ENCODE results near the gene EPHB1. TPM values are rescaled to one million over a fixed set of nuclear protein-coding genes. Genes with fewer than 3 reads are reported as not detected.

Gene EPHB1
- total RNA-seq, 4 donors from 2014 or later: 2.6 to 5.3 (median 3.1) TPM; not detected in 1

DNA sequence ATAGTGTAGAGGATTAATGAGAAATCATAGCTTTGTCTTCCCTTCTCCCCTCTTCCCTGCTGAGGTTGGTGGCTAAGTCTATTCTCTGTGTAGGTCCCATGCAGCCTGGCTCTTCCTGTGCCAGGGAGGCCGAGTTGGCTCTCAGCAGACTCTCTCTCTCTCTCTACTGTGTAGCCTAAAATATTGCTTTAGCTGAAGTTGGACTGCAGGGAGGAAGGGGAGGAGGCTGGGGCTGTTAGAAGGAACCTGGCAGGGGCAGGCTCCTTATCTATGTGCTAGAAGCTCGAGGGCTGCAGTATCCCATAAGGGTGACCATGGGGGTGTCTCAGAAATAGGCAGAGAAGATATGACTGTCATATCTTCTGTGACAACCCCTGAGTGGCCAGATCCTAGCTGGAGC, 160.8 kb downstream of the EPHB1 start:
- TF ChIP-seq, protein P1, sequence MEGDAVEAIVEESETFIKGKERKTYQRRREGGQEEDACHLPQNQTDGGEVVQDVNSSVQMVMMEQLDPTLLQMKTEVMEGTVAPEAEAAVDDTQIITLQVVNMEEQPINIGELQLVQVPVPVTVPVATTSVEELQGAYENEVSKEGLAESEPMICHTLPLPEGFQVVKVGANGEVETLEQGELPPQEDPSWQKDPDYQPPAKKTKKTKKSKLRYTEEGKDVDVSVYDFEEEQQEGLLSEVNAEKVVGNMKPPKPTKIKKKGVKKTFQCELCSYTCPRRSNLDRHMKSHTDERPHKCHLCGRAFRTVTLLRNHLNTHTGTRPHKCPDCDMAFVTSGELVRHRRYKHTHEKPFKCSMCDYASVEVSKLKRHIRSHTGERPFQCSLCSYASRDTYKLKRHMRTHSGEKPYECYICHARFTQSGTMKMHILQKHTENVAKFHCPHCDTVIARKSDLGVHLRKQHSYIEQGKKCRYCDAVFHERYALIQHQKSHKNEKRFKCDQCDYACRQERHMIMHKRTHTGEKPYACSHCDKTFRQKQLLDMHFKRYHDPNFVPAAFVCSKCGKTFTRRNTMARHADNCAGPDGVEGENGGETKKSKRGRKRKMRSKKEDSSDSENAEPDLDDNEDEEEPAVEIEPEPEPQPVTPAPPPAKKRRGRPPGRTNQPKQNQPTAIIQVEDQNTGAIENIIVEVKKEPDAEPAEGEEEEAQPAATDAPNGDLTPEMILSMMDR (IDR thresholded peaks at IDR 0.05): no peak
- no peak for TF ChIP-seq POLR2A (IDR thresholded peaks at IDR 0.05)
- intact Hi-C loops (cut with DNase I; ENCODE audit: low total_unique reads): no loop called here
- H3K36me3 ChIP-seq: no peaks in the 10 kb centered on the region
- no peaks in the 10 kb centered on the region for H3K27me3 ChIP-seq
- no peaks in the 10 kb centered on the region for H3K9me3 ChIP-seq
- no peaks in the 10 kb centered on the region for H3K4me1 ChIP-seq
- no peak overlapping the region for H3K27ac ChIP-seq
- H3K4me3 ChIP-seq: no peak overlapping the region
- no peak for DNase-seq

DNA sequence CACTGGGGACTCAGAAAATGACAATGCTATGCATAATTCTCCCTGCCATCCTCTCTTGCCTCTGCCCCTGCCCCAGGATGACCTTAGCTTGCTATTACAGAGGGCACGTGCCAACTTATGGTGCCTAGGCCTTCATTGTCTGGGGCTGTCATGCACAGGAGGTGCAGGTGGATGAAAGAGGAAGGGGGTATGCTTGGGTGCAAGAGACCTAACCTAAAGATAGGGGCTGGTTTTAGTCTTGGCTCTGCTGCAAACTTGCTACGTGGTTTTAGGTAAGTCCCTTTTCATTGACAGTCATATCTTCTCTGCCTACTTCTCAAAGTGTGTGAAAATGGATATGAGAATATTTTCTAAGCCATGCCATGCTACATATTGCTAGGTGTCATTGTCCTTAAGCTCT, 161.3 kb downstream of the EPHB1 start:
- Histone ChIP-seq H3K4me3 (no peak overlapping the region), H3K27me3 (no peaks in the 10 kb centered on the region), H3K27ac (no peak overlapping the region), H3K9me3 (no peaks in the 10 kb centered on the region), H3K36me3 (no peaks in the 10 kb centered on the region), H3K4me1 (no peaks in the 10 kb centered on the region)
- TF ChIP-seq, protein P1 (IDR thresholded peaks at IDR 0.05): no peak
- no peak for TF ChIP-seq POLR2A (IDR thresholded peaks at IDR 0.05)
- DNase-seq: no peak
- intact Hi-C loops (cut with DNase I; ENCODE audit: low total_unique reads): no loop called here

DNA sequence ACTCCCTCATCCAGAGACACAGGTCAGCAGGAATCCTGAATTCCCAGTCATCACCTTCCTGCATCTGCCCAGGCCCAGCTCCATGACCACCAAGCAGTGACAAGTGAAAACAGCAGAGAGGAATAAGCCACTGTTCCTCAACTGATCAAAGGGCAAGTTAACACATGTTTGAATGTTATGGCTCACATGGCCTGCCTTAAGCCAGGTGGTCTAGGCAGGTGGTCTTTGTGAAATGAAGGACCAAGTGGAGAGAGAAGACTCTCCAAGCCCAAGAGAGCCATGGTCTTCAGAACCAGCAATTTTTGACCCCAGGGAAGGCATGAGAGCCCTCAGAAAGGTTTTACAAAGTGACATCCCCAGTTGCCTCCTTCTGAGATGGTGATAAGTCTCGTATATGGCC, 161.8 kb downstream of the EPHB1 start:
- Histone ChIP-seq H3K4me3 (no peak overlapping the region), H3K36me3 (no peaks in the 10 kb centered on the region), H3K4me1 (no peaks in the 10 kb centered on the region), H3K27me3 (no peaks in the 10 kb centered on the region), H3K27ac (no peak overlapping the region), H3K9me3 (no peaks in the 10 kb centered on the region)
- DNase-seq: no peak
- intact Hi-C loops (cut with DNase I; ENCODE audit: low total_unique reads): no loop called here
- TF ChIP-seq POLR2A (IDR thresholded peaks at IDR 0.05): no peak
- TF ChIP-seq, protein P1 (IDR thresholded peaks at IDR 0.05): no peak

DNA sequence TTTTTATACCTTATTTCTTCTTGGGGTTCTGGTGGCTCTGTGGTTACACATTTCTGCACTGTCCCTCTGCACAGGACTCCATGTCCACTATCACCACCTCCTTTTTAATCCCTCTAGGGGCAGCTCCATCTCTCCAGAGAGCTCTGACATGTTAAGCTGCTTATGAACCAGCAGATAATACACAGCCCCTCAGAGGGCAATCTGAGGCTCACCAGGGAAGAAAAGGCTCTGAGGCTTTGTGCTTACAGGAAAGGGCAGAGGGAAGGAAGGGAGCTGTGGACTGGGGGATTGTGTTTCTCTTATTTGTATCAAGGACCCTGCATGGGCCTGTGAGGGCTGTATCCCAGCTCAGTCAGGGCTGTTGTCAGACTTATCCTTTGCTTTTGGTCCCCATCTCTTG, 164.5 kb downstream of the EPHB1 start:
- H3K9me3 ChIP-seq: no peaks in the 10 kb centered on the region
- intact Hi-C loops (cut with DNase I; ENCODE audit: low total_unique reads): no loop called here
- no peaks in the 10 kb centered on the region for H3K27me3 ChIP-seq
- TF ChIP-seq, protein P1 (IDR thresholded peaks at IDR 0.05): no peak
- TF ChIP-seq POLR2A (IDR thresholded peaks at IDR 0.05): no peak
- H3K4me3 ChIP-seq: no peak overlapping the region
- no peak overlapping the region for H3K27ac ChIP-seq
- H3K36me3 ChIP-seq: no peaks in the 10 kb centered on the region
- no peaks in the 10 kb centered on the region for H3K4me1 ChIP-seq
- DNase-seq: no peak

DNA sequence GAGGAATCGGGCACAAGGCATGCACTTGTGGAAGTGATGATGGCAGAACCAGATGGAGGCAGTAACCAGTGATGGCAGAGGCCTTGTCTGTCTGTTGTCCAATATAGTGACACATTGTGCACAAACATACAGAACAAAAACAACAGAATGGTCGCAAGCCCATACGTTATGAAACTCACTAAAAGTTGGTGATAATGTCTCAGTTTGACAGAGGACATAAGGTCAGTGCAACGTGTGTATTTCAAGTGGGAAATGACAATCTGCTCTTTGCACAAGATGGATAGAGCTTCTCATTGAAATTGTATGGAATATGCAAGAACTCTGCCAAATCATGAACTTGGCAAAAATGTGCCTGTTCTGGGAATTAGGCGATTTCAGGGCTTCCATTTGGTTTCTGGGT, 169.2 kb downstream of the EPHB1 start:
- no peak overlapping the region for H3K27ac ChIP-seq
- no peak for TF ChIP-seq POLR2A (IDR thresholded peaks at IDR 0.05)
- TF ChIP-seq, protein P1 (IDR thresholded peaks at IDR 0.05): no peak
- no peak for DNase-seq
- H3K4me1 ChIP-seq: no peaks in the 10 kb centered on the region
- H3K27me3 ChIP-seq: no peaks in the 10 kb centered on the region
- no peak overlapping the region for H3K4me3 ChIP-seq
- H3K9me3 ChIP-seq: no peaks in the 10 kb centered on the region
- intact Hi-C loops (cut with DNase I; ENCODE audit: low total_unique reads): no loop called here
- H3K36me3 ChIP-seq: no peaks in the 10 kb centered on the region

All from uterus (tissue), 4 donors.